ENCODE measurements around the gene TTBK1.
A peak's percentile ranks its signal among the peaks of the same experiment; 100 is the strongest.

Gene TTBK1

DNA sequence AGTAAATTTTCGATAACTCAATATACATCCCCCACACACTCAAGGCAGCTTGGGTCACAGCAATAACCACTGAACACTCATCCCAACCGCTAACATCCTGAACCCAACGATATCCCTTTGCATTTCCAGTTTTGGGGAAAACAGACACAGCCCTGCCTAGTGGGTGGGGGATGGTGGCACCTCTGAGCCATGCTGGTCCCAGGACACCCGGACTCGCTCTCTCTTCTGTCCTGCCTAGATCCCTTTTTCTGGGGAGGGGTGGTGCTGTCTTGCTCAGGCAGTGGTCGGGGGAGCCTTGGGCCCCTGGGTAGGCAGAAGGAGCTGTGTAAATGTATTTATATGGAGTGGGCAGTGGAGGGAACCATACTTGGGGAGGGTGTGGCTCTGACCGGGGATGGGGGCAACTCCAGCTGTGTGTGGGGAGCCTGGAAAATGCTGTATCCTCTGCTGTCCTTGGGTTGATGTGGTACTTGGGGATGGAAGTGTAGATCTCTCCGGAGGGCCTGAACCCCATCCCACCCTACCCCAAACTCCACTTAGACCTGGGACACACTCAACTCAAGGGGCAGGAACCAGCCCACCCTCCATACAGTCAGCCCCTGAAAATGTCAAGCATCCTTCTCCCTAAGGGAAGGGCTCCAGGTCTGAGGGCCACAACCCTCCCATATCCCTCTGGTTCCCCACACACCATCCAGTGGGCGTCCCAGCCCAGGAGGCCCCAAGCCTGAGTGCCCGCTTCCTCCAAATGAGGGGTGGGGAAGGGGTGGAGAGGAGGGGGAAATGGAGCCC lies 31.0 kb downstream of the TTBK1 start:
- no peak for DNase-seq

GRCh38 chr6:43274916-43275597 lies 31.8 kb downstream of the TTBK1 start:
- peak; percentile 20 for DNase-seq

- peak; percentile 50 for DNase-seq
Observed at GRCh38 chr6:43275801-43276576, 32.7 kb downstream of the TTBK1 start.

DNA sequence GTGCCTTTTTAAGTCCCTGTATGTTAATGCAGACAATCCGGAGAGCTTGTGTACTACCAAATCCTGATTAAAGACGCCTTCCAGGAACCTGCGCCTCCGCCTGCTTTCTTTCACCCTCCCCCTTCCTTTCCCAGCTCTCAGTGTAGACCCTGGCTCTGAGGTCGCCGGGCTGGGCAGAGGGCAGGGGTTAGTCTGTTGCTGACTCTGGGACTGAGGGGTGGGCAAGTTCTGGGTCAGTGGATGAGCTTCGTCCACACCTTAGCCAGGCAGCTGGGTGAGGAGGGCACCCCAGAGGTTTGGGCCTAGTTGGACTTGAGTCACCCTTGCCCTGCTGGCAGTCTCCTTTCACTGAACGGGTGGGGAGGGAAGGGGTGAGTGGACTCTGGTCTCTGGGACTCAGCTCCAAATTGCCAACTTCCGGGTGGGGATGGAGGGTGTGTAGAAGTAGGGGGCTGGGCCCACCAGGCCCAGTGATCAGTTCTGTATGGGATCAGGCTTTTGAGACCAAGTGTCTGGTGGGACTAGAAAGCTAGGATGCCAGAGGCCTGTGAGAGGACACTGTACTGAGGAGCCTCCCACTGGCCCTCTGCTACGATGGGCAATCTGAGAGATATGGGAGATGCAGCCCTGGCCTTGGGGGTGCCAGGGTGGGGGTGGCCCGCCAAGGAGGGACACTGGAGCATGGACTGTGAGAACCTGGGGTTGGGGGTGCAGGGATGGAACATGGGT lies 33.5 kb downstream of the TTBK1 start:
- DNase-seq, result no peak

GRCh38 chr6:43277306-43277642 lies 34.0 kb downstream of the TTBK1 start:
- no peak for DNase-seq

DNA sequence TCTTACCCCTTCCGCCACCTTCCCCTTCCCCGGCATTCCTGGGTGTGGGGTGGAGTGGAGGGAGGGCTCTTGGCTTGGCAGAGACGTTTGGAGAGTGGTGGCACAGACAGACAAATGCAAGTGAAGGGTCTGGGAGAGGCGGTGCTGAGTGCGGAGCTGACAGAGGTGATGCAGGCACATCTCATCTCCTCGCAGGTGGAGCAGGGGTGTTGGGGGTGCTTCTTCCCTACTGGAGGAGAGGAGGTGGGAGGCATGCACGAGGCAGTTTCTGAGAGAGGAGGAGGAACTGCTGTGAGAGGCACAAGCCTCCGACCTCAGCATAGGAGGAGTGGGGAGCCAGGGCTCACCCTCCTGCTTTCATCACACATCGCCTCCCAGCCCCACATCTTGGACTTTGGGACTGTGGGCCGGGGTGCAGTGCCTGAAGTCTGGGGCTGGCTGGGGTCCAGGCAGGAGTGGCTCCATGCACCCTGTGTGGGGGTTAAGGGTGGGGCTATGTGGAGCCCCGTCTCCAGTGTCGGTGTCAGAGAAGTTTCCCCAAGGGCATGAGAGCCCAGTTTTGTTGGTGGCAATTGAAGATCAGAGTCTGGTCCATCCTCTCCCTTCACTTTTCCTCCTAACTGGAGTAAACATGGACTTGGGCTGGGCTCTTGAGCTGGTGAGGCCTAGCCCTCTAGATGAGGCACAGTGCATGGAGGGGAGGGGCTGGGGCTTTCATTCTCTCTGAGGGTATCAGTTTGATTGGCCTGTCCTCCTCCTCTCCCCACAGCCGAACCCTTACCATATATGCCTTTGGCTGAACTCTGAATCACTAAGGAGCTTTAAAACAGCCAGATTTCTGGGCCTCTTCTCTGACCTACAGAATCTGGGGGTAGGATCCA lies 34.6 kb downstream of the TTBK1 start:
- DNase-seq, result no peak

DNA sequence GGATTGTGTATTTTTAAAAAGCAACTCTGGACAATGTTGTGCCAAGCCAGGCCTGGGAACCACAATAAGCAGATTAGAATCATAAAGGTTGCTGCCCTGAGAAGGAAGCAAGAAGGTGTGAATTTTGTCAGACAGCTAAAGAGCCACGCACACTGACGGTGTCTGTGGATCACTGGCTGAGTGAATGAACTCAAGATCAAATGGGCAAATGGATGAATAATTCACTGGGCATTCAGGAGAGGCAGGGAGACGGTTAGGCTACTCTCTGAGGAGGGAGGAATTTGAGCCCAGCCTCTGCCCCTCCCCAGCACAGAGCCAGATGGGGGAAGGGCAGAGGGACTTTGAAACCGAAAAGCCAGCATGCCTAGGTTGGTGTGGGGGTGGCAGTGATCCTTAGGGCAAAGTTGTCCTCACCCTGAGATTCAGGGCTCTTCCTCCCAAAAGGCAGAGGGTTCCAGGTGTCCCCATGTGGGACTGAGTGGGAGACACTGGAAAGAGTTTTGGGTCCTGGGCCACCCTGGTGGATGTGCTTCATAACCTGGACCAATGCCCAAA lies 35.3 kb downstream of the TTBK1 start:
- no peak for DNase-seq

- no peak for DNase-seq
Observed at GRCh38 chr6:43280234-43280633, 37.0 kb downstream of the TTBK1 start.

DNA sequence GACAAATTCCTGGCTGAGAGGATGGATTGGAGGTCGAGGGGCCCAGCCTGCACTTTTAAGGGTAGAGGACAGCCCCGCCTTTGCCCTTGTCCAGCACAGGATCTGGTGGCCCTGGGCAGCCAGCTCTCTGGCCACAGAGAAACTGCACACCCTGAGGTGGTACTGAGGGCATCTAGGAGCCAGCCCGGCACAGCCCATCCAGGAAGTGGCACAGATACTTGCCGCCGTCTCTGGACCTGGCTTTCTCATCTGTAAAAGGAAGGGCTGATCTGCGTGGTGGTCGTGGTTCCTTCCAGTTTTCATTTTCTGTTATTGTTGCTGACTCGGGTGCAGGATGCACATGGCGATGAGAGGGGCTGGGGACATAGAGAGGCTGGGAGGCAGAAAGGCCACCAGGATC lies 38.8 kb downstream of the TTBK1 start:
- no peak for DNase-seq

GRCh38 chr6:43282636-43283513 lies 39.6 kb downstream of the TTBK1 start:
- no peak for DNase-seq

DNA sequence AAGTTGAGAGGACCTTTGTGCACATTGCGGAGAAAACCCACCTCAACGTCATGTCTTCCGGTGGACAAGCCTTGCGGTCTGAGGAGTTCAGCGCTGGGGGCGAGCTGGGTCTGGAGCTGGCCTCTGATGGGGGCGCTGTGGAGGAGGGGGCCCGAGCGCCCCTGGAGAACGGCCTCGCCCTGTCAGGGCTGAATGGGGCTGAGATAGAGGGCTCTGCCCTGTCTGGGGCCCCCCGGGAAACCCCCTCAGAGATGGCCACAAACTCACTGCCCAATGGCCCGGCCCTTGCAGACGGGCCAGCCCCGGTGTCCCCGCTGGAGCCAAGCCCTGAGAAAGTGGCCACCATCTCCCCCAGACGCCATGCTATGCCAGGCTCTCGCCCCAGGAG lies 40.2 kb downstream of the TTBK1 start:
- no peak for DNase-seq

DNA sequence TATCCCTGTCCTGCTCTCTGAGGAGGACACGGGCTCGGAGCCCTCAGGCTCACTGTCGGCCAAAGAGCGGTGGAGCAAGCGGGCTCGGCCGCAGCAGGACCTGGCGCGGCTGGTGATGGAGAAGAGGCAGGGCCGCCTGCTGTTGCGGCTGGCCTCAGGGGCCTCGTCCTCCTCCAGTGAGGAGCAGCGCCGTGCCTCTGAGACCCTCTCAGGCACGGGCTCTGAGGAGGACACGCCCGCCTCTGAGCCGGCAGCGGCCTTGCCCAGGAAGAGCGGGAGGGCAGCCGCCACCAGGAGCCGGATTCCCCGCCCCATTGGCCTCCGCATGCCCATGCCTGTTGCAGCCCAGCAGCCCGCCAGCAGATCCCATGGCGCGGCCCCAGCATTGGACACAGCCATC lies 40.6 kb downstream of the TTBK1 start:
- no peak for DNase-seq

- DNase-seq, result no peak
Observed at GRCh38 chr6:43284991-43285781, 41.9 kb downstream of the TTBK1 start.

- DNase-seq, result no peak
Observed at GRCh38 chr6:43285832-43286231, 42.6 kb downstream of the TTBK1 start.

DNA sequence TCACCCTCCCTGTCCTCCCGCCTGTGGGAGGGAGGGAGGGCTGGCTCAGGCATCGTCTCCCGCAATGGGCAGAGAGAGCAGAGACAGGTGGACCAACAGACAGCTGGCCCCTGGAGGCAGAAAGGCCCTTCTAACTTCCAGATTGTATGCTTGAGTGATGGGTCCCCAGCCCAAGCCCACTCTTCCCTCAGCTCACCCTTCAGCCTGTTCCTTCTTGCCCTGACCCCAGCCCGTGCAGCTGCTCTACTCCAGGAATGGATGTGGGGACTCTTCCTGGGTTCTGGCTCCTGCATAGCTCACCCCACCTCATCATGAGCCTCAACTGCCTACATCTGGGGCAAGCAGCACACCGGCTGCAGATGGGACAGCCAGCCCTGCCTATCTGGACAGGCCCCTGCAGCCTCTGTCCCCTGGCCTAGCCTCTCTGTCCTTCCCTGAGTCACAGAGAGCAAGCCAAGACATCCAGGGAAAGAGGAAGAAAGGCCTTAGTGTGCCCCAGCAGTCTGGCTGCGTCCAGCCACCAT lies 43.2 kb downstream of the TTBK1 start:
- DNase-seq, result no peak

DNA sequence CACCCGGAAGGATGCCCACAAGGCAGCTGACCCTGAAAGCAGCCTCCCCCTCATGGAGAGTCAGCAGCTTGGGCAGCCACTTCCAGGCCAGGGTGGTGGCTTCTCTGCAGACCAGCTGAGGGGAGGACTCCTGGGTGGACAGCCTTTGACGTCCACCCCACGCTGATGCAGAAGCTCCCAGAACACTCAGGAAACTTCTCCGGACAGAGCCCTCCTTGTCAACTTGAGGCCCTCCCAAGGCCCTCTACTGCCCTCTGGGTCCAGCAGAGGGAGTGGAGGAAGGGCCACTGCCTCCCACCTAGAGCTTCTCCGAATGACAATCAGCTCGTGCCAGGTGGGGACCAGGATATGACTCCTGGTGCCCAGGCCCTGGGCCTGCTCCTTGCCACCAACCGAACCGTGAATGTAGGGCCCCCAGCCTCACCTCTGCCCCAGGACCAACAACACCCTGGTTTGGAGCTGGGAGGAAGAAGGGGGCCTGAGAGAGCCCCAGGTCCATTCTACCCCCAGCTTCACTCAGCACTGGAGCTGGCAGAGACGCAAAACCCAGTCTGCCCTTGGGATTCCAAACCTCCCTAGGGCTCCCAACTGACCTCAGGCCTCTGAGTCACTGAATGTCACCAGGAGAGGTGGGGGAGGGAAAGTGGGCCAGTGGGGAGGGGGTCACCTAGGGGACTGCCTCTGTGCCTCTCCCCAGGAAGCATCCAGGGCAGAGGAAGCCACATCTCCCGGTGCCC lies 43.9 kb downstream of the TTBK1 start:
- DNase-seq, result no peak

GRCh38 chr6:43287717-43288679 lies 44.7 kb downstream of the TTBK1 start:
- no peak for DNase-seq
